ENCODE results near the gene ZNF367. TPM values are rescaled to one million over a fixed set of nuclear protein-coding genes. Genes with fewer than 3 reads are reported as not detected.

The ZNF367 gene
- 8.2 TPM for polyA plus RNA-seq
- long read RNA-seq, donor 1, partial matches to known transcripts, result 0 of 1 reads
- long read RNA-seq, donor 1, other reads (novel, unspliced or antisense), result 0 of 1 reads
- long read RNA-seq, donor 2, partial matches to known transcripts, result 0 of 1 reads
- long read RNA-seq, donor 2, other reads (novel, unspliced or antisense), result 0 of 1 reads
- long read RNA-seq, donor 3, result 0 reads
- long read RNA-seq, donor 4, partial matches to known transcripts, result 0 of 1 reads
- long read RNA-seq, donor 4, other reads (novel, unspliced or antisense), result 0 of 1 reads
- long read RNA-seq, donor 5, partial matches to known transcripts, result 0 of 2 reads
- long read RNA-seq, donor 5, other reads (novel, unspliced or antisense), result 0 of 2 reads
- long read RNA-seq, donor 6, transcript ZNF367-201 (5 exons, 3,646 nt), result major isoform, 5 of 5 reads
- long read RNA-seq, donor 6, partial matches to known transcripts, result 0 of 5 reads
- long read RNA-seq, donor 6, other reads (novel, unspliced or antisense), result 0 of 5 reads
- long read RNA-seq, donor 7, result 0 reads
- long read RNA-seq, donor 8, partial matches to known transcripts, result 0 of 1 reads
- long read RNA-seq, donor 8, other reads (novel, unspliced or antisense), result 0 of 1 reads
- long read RNA-seq, donor 9, partial matches to known transcripts, result 0 of 2 reads
- long read RNA-seq, donor 9, other reads (novel, unspliced or antisense), result 0 of 2 reads
- long read RNA-seq, donor 10, partial matches to known transcripts, result 0 of 1 reads
- long read RNA-seq, donor 10, other reads (novel, unspliced or antisense), result 0 of 1 reads
- long read RNA-seq, donor 11, partial matches to known transcripts, result 0 of 1 reads
- long read RNA-seq, donor 11, other reads (novel, unspliced or antisense), result 0 of 1 reads

DNA sequence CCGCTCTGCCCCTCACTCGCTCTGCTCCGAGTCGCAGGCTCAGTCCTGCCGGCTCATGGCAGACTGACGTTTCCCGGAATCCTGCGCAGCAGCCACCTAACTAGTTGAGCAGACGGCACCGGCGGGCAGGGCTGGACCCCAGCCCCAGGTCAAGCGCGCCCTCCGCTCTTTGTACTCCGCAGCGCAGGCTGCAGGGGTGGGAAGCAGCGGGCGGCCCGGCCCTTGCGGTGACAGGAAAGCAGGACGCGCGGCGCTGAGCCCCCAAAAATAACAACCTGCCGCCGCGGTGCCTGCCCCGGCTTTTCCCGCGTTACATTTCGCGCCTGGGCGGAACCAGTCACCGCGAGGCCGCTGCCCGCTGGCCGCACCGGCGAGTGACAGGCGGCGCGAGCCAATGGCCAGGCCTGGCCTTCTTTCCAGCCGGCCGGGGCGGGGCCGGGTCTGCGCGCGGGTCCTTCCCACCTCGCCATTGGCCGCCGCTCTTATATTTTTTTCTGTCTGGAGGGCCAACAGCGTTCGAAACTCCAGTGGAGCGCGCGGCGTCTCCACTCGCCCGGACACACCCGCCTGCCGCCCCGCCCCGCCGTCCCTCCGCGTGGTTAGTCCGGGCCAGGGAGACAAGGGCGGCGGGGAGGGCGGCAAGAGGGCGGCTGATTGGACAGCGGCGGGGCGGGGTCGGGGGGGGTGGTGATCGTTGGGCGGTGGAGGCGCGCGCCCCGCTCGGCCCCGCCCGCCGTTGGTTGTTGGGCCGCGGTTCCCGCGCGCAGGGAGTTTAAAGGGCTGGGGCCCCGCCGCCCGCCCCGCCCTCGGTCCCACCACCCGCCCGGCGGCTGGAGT, at the start of gene ZNF367:
Gene ZNF367, minus strand, starts transcription at position 288 of the 837 bp plus-strand sequence. CDS start 338 bp downstream, outside the sequence.
- no peaks in the 10 kb centered on the region for H3K36me3 ChIP-seq (ENCODE audit: control insufficient read depth, insufficient read depth, low read length)
- no peaks in the 10 kb centered on the region for H3K27me3 ChIP-seq (ENCODE audit: control insufficient read depth, insufficient read depth, low read length)
- peak within 1 kb of the TSS; percentile 98 for H3K27ac ChIP-seq (ENCODE audit: low read length)
- peak; percentile 98 to 100 for DNase-seq
- no CpG with 5 or more reads among the region's 100 CpGs for WGBS (ENCODE audit: insufficient coverage, low lambda C conversion rate)
- H3K4me3 ChIP-seq (ENCODE audit: low read length), result peak within 1 kb of the TSS; percentile 75
- peaks cover 3% of the 10 kb centered on the region for H3K9me3 ChIP-seq (ENCODE audit: control insufficient read depth, low read depth, low read length)
- H3K4me1 ChIP-seq (ENCODE audit: control insufficient read depth, insufficient read depth, low read length), result peaks cover 15% of the 10 kb centered on the region

DNA sequence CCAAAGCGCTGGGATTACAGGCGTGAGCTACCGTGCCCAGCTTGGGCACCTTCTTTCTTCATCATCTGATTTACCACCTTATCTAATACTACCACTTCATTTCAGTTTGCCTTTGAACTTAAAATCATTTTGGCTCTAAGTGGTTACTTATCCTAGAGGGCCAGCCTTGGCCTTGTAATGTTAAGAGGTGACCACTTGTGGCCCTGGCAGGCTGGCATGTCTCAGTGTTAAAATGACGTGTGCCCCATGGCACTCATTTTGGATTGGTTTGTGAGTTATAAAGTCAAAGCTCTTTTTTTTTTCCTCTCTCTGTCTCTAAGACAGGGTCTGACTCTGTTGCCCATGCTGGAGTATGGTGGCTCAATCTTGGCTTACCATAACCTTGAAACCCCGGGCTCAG, 49.6 kb upstream of the ZNF367 start:
- Histone ChIP-seq H3K36me3 (ENCODE audit: control insufficient read depth, insufficient read depth, low read length) (peaks cover 8% of the 10 kb centered on the region), H3K9me3 (ENCODE audit: control insufficient read depth, low read depth, low read length) (no peaks in the 10 kb centered on the region), H3K4me3 (ENCODE audit: low read length) (no peak overlapping the region), H3K27ac (ENCODE audit: low read length) (no peak overlapping the region), H3K4me1 (ENCODE audit: control insufficient read depth, insufficient read depth, low read length) (no peaks in the 10 kb centered on the region), H3K27me3 (ENCODE audit: control insufficient read depth, insufficient read depth, low read length) (no peaks in the 10 kb centered on the region)
- DNase-seq, result no peak
- no CpG with 5 or more reads among the region's 5 CpGs for WGBS (ENCODE audit: insufficient coverage, low lambda C conversion rate)

DNA sequence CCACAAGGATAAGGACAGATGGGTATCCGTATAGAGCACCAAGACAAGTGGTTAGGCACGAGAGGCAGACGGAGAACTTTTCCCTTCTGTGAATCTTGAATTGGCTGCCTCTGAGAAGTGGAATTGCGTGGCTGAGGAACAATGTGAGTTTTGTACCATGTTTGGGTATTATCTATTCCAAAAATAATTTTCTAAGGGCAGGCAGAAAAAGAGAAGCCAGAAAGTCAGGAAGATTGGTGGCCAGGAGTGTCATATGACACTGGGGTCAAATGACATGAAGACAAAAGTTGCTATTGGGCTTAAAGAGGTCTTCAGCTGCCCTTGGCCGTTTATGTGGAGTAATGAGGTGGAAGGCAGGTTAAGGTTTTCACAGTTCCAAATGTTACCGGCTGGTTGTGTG, 46.3 kb upstream of the ZNF367 start:
- WGBS (ENCODE audit: insufficient coverage, low lambda C conversion rate), result no CpG with 5 or more reads among the region's 6 CpGs
- Histone ChIP-seq H3K4me3 (ENCODE audit: low read length) (no peak overlapping the region), H3K4me1 (ENCODE audit: control insufficient read depth, insufficient read depth, low read length) (no peaks in the 10 kb centered on the region), H3K36me3 (ENCODE audit: control insufficient read depth, insufficient read depth, low read length) (peaks cover 2% of the 10 kb centered on the region), H3K27ac (ENCODE audit: low read length) (no peak overlapping the region), H3K27me3 (ENCODE audit: control insufficient read depth, insufficient read depth, low read length) (no peaks in the 10 kb centered on the region), H3K9me3 (ENCODE audit: control insufficient read depth, low read depth, low read length) (no peaks in the 10 kb centered on the region)
- no peak for DNase-seq

DNA sequence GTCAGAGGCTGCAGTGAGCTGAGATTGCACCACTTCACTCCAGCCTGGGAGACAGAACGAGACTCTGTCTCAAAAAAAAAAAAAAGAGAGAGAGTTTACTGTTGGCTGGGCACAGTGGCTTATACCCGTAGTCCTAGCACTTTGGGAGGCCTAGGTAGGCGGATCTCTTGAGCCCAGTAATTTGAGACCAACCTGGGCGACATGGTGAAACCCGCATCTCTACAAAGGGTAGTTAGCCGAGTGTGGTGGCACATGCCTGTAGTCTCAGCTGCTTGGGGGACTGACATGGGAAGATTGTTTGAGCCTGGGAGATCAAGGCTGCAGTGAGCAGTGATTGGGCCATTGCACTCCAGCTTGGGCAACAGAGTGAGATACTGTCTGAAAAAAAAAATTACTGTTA, 44.4 kb upstream of the ZNF367 start:
- H3K27me3 ChIP-seq (ENCODE audit: control insufficient read depth, insufficient read depth, low read length), result no peaks in the 10 kb centered on the region
- no peaks in the 10 kb centered on the region for H3K4me1 ChIP-seq (ENCODE audit: control insufficient read depth, insufficient read depth, low read length)
- no peaks in the 10 kb centered on the region for H3K36me3 ChIP-seq (ENCODE audit: control insufficient read depth, insufficient read depth, low read length)
- H3K27ac ChIP-seq (ENCODE audit: low read length), result no peak overlapping the region
- H3K4me3 ChIP-seq (ENCODE audit: low read length), result no peak overlapping the region
- no peak for DNase-seq
- 80% methylated on average over 1 of the region's 6 CpGs for WGBS (ENCODE audit: insufficient coverage, low lambda C conversion rate)
- H3K9me3 ChIP-seq (ENCODE audit: control insufficient read depth, low read depth, low read length), result no peaks in the 10 kb centered on the region

DNA sequence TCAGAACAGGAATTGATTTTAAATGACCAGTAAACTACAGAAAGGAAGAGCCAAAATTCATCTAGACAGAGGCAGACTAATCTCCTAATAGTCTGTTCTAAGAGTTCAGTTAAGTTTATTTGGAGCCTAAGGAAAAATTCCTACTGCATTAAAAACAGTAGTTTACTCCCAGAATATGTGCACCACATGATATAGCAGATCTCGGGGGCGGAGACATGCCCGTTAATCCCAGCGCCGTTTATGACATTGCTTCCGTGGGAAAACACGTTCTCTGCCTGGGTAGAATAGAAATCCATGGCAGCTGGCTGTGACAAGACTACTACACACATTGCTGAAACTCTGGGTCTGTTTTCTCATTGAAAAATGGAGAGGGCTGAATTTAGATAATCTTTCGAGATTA, 43.2 kb upstream of the ZNF367 start:
- Histone ChIP-seq H3K4me3 (ENCODE audit: low read length) (no peak overlapping the region), H3K27me3 (ENCODE audit: control insufficient read depth, insufficient read depth, low read length) (no peaks in the 10 kb centered on the region), H3K36me3 (ENCODE audit: control insufficient read depth, insufficient read depth, low read length) (no peaks in the 10 kb centered on the region), H3K9me3 (ENCODE audit: control insufficient read depth, low read depth, low read length) (no peaks in the 10 kb centered on the region), H3K27ac (ENCODE audit: low read length) (no peak overlapping the region), H3K4me1 (ENCODE audit: control insufficient read depth, insufficient read depth, low read length) (no peaks in the 10 kb centered on the region)
- whole genome bisulfite sequencing (ENCODE audit: insufficient coverage, low lambda C conversion rate), result no CpG with 5 or more reads among the region's 8 CpGs
- DNase-seq, result no peak

DNA sequence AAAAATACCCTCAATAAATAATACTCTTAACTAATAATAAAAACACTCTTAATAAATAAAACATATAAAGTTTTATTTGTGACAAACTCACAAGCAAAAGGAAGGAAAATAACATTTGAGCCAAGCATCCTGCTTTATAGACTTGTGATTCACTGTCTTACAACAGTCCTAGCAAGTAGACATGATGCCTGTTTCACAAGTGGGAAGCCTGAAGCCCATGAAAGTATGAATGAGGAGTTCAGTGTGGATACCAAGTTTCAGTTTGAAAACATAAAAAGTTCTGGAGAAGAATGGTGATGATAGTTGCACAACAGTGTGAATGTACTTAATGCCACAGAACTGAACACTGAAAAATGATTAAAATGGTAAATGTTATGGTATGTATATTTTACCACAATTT, 42.7 kb upstream of the ZNF367 start:
- no peaks in the 10 kb centered on the region for H3K4me1 ChIP-seq (ENCODE audit: control insufficient read depth, insufficient read depth, low read length)
- H3K9me3 ChIP-seq (ENCODE audit: control insufficient read depth, low read depth, low read length), result no peaks in the 10 kb centered on the region

DNA sequence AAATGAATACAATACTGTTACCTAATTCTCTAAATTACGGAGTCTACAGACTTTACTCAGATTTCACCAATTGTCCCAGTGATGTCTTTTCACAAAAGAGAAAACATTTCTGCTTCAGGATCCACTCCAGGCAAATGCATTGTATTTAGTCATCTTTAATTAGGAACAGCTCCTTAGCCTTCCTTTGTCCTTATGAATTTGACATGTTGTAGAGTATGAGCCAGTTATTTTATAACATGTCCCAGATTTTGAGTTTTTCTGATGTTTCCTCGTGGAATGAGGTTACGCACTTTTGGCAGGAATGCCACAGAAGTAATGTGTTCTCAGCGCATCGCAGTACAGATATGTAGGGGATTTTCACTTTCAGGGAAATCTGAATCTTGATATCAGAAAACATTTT, 42.3 kb upstream of the ZNF367 start:
- no CpG with 5 or more reads among the region's 5 CpGs for WGBS (ENCODE audit: insufficient coverage, low lambda C conversion rate)

More for the DNA sequence above, 42.7 kb upstream of the ZNF367 start:
- Histone ChIP-seq H3K27me3 (ENCODE audit: control insufficient read depth, insufficient read depth, low read length) (no peaks in the 10 kb centered on the region), H3K36me3 (ENCODE audit: control insufficient read depth, insufficient read depth, low read length) (no peaks in the 10 kb centered on the region), H3K27ac (ENCODE audit: low read length) (no peak overlapping the region), H3K4me3 (ENCODE audit: low read length) (no peak overlapping the region)
- no peak for DNase-seq

DNA sequence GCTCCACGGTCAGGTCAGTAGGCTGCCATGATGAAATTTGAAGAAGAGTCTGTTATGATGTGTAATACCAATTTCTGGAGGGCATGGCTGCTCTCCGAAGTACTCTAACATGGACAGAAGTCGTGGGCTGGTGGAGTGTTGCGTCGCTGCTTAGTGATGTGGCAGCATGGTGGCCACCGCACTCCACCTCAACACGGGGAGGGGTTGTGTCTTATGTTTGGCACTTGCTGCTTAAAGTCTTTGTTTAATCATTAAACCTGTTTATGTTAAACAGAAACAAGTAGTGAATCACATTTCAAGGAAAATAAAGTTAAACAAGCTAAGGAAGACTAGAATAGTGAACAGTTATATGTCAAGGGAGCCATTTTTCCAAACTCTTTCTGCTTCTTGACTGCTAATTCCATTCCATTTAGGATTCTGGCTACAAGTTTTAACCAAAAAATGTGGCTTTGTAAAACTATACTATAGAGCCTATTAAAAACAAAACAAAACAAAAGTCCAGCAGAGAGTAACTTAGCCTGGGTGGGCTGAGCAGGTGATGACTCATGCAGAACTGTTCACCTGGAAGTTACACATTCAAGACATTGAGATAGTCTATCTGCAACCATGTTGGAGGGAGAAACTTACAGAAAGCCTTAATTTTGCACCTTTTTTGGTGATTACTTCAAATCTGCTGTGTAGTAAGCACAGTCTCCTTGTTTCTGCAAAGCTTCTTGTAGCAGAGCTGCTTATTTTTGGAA, 41.3 kb upstream of the ZNF367 start:
- H3K4me1 ChIP-seq (ENCODE audit: control insufficient read depth, insufficient read depth, low read length), result no peaks in the 10 kb centered on the region
- no peak for DNase-seq
- H3K27ac ChIP-seq (ENCODE audit: low read length), result no peak overlapping the region
- no CpG with 5 or more reads among the region's 7 CpGs for WGBS (ENCODE audit: insufficient coverage, low lambda C conversion rate)
- no peaks in the 10 kb centered on the region for H3K27me3 ChIP-seq (ENCODE audit: control insufficient read depth, insufficient read depth, low read length)
- H3K36me3 ChIP-seq (ENCODE audit: control insufficient read depth, insufficient read depth, low read length), result no peaks in the 10 kb centered on the region
- H3K4me3 ChIP-seq (ENCODE audit: low read length), result no peak overlapping the region
- no peaks in the 10 kb centered on the region for H3K9me3 ChIP-seq (ENCODE audit: control insufficient read depth, low read depth, low read length)

More for the DNA sequence above, 42.3 kb upstream of the ZNF367 start:
- Histone ChIP-seq H3K9me3 (ENCODE audit: control insufficient read depth, low read depth, low read length) (no peaks in the 10 kb centered on the region), H3K4me1 (ENCODE audit: control insufficient read depth, insufficient read depth, low read length) (no peaks in the 10 kb centered on the region), H3K36me3 (ENCODE audit: control insufficient read depth, insufficient read depth, low read length) (no peaks in the 10 kb centered on the region), H3K27ac (ENCODE audit: low read length) (no peak overlapping the region), H3K27me3 (ENCODE audit: control insufficient read depth, insufficient read depth, low read length) (no peaks in the 10 kb centered on the region), H3K4me3 (ENCODE audit: low read length) (no peak overlapping the region)
- DNase-seq, result no peak

DNA sequence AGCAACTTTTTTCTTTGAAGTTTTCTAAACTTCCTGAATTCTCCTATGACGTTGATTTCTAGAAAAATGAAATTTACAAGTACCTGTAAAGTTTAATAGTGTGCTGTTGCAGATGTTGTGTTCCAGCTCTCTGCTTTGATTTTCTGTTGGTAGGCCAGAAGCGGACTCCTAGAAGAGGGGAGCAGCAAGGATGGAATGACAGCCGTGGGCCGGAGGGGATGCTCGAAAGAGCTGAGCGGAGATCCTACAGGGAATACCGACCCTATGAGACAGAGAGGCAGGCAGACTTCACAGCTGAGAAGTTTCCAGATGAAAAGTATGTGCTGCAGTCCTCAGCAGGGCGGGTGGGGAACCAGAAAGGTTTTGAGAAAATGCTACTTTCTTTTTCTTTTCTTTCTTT, 40.1 kb upstream of the ZNF367 start:
- no peak overlapping the region for H3K4me3 ChIP-seq (ENCODE audit: low read length)
- no peak for DNase-seq
- H3K36me3 ChIP-seq (ENCODE audit: control insufficient read depth, insufficient read depth, low read length), result no peaks in the 10 kb centered on the region
- whole genome bisulfite sequencing (ENCODE audit: insufficient coverage, low lambda C conversion rate), result 100% methylated on average over 1 of the region's 8 CpGs
- no peaks in the 10 kb centered on the region for H3K9me3 ChIP-seq (ENCODE audit: control insufficient read depth, low read depth, low read length)
- no peaks in the 10 kb centered on the region for H3K27me3 ChIP-seq (ENCODE audit: control insufficient read depth, insufficient read depth, low read length)
- no peaks in the 10 kb centered on the region for H3K4me1 ChIP-seq (ENCODE audit: control insufficient read depth, insufficient read depth, low read length)
- H3K27ac ChIP-seq (ENCODE audit: low read length), result no peak overlapping the region
